Activated CD4-positive, alpha-beta T cell treated with anti-CD3 and anti-CD28 coated beads for 36 hours (primary cell): Measurements from ENCODE around the gene TRAP1. TPM values are rescaled to one million over a fixed set of nuclear protein-coding genes. Genes with fewer than 3 reads are reported as not detected.

Experiments used
- ATAC-seq: fragments of 200-7000 bp; cut with Tn5 transposase; one replicate; pipeline ENCODE4 v1.10.0; 2021; ENCODE audit warnings: mild to moderate bottlenecking, moderate library complexity
- CTCF ChIA-PET: fragments of 350-600 bp; sonication (Branson Sonifier 250); formaldehyde crosslinking; loops from one replicate; lab custom pipeline; 2021; ENCODE audit warnings: antibody characterized with exemption; lab: Charles Lee
- POLR2A ChIA-PET: fragments of 350-600 bp; sonication (Branson Sonifier 250); formaldehyde crosslinking; loops from one replicate; lab custom pipeline; 2021; ENCODE audit warnings: antibody characterized with exemption, inconsistent platforms; lab: Charles Lee
- DNase-seq: peaks from one replicate; pipeline ENCODE4 v3.0.0-alpha.2; 2020
- H3K27ac Mint-ChIP-seq: one replicate; pipeline ENCODE4 v1.8.0; 2021; ENCODE audit warnings: mixed read lengths
- H3K27me3 Mint-ChIP-seq: one replicate; pipeline ENCODE4 v1.8.0; 2021; ENCODE audit warnings: mixed read lengths
- H3K36me3 Mint-ChIP-seq: one replicate; pipeline ENCODE4 v1.8.0; 2021; ENCODE audit warnings: low read depth, mixed read lengths
- H3K4me1 Mint-ChIP-seq: one replicate; pipeline ENCODE4 v1.8.0; 2021; ENCODE audit warnings: mixed read lengths
- H3K4me3 Mint-ChIP-seq: one replicate; pipeline ENCODE4 v1.8.0; 2021; ENCODE audit warnings: mild to moderate bottlenecking, moderate library complexity, mixed read lengths
- H3K9me3 Mint-ChIP-seq: one replicate; pipeline ENCODE4 v1.8.0; 2021; ENCODE audit warnings: low read depth, mixed read lengths
- intact Hi-C, 2 experiments: fragments of 100-400 bp; cut with DNase I in 1 of 2; cut with micrococcal nuclease in 1 of 2; formaldehyde crosslinking; loops; one replicate each; pipeline versions ENCODE4 v1.14.2 to v1.15.1; 2022 to 2024; cut with DNase I, micrococcal nuclease
- total RNA-seq, 2 experiments: library from RNA; stranded (reverse); gene quantifications; one replicate each; pipeline ENCODE4 v1.2.3, GENCODE V29; 2021

TRAP1 gene
- total RNA-seq, 2 experiments from 2014 or later, result 306 to 360 TPM

- Mint-ChIP-seq H3K27ac (no peak overlapping the region), H3K27me3 (no peaks in the 10 kb centered on the region), H3K9me3 (no peaks in the 10 kb centered on the region), H3K4me3 (no peak overlapping the region), H3K36me3 (peaks cover 44% of the 10 kb centered on the region), H3K4me1 (peaks cover 7% of the 10 kb centered on the region)
- intact Hi-C loops, result loop anchor here (1.0 to 2.0 kb wide), 3 partner anchors 189 to 565 kb away; partner anchors contain the start of gene CREBBP (in 1 of the 2)
- DNase-seq (no peak), ATAC-seq (no peak)
- ChIA-PET POLR2A (interaction anchor here (0.7 kb wide), 1 partner anchor 185 kb away, joined by 4 read pairs; no protein-coding TSS in a partner anchor), CTCF (interaction anchor here (0.6 to 1.6 kb wide), 6 partner anchors 9 to 355 kb away, joined by 3 to 9 read pairs (median 4); no protein-coding TSS in a partner anchor)
These were observed 27.6 kb downstream of the TRAP1 start for GRCh38 chr16:3689731-3690130.

- Mint-ChIP-seq H3K4me1 (peaks cover 7% of the 10 kb centered on the region), H3K9me3 (no peaks in the 10 kb centered on the region), H3K27ac (no peak overlapping the region), H3K27me3 (no peaks in the 10 kb centered on the region), H3K4me3 (no peak overlapping the region), H3K36me3 (peaks cover 52% of the 10 kb centered on the region)
- POLR2A ChIA-PET, result no interaction called here
- DNase-seq (no peak), ATAC-seq (no peak)
- CTCF ChIA-PET, result interaction anchor here (0.6 kb wide), 1 partner anchor 196 kb away, joined by 4 read pairs; no protein-coding TSS in a partner anchor
- intact Hi-C loops, result no loop called here
These were observed 29.5 kb downstream of the TRAP1 start for GRCh38 chr16:3687792-3688191.

- ChIA-PET CTCF (no interaction called here), POLR2A (no interaction called here)
- H3K27me3 Mint-ChIP-seq, result no peaks in the 10 kb centered on the region
- no peaks in the 10 kb centered on the region for H3K9me3 Mint-ChIP-seq
- no peak overlapping the region for H3K27ac Mint-ChIP-seq
- peaks cover 7% of the 10 kb centered on the region for H3K4me1 Mint-ChIP-seq
- peaks cover 55% of the 10 kb centered on the region for H3K36me3 Mint-ChIP-seq
- H3K4me3 Mint-ChIP-seq, result no peak overlapping the region
- ATAC-seq (no peak), DNase-seq (no peak)
- intact Hi-C loops, result no loop called here
These were observed 30.3 kb downstream of the TRAP1 start for GRCh38 chr16:3687021-3687420.

- Mint-ChIP-seq H3K4me1 (no peaks in the 10 kb centered on the region), H3K4me3 (no peak overlapping the region), H3K27me3 (no peaks in the 10 kb centered on the region), H3K36me3 (peaks cover 54% of the 10 kb centered on the region), H3K27ac (no peak overlapping the region), H3K9me3 (no peaks in the 10 kb centered on the region)
- intact Hi-C loops, result no loop called here
- ATAC-seq (no peak), DNase-seq (no peak)
- CTCF ChIA-PET, result interaction anchor here (0.7 to 1.5 kb wide), 2 partner anchors 10 to 14 kb away, joined by 3 to 4 read pairs; no protein-coding TSS in a partner anchor
- POLR2A ChIA-PET, result no interaction called here
These were observed 36.1 kb downstream of the TRAP1 start for GRCh38 chr16:3681206-3681605.

GRCh38 chr16:3677994-3678393 lies 39.3 kb downstream of the TRAP1 start:
- no peaks in the 10 kb centered on the region for H3K27me3 Mint-ChIP-seq
- no peak overlapping the region for H3K4me3 Mint-ChIP-seq
- H3K27ac Mint-ChIP-seq, result no peak overlapping the region
- H3K4me1 Mint-ChIP-seq, result no peaks in the 10 kb centered on the region
- peaks cover 58% of the 10 kb centered on the region for H3K36me3 Mint-ChIP-seq
- POLR2A ChIA-PET, result no interaction called here
- DNase-seq (no peak), ATAC-seq (no peak)
- intact Hi-C loops, result no loop called here
- no peaks in the 10 kb centered on the region for H3K9me3 Mint-ChIP-seq
- CTCF ChIA-PET, result interaction anchor here (0.6 to 1.5 kb wide), 4 partner anchors 11 to 611 kb away, joined by 3 read pairs; no protein-coding TSS in a partner anchor

- Mint-ChIP-seq H3K4me1 (no peaks in the 10 kb centered on the region), H3K4me3 (no peak overlapping the region), H3K9me3 (no peaks in the 10 kb centered on the region), H3K27ac (no peak overlapping the region), H3K27me3 (no peaks in the 10 kb centered on the region), H3K36me3 (peaks cover 54% of the 10 kb centered on the region)
- DNase-seq (no peak), ATAC-seq (no peak)
- POLR2A ChIA-PET, result interaction anchor here (0.5 kb wide), 1 partner anchor 172 kb away, joined by 4 read pairs; no protein-coding TSS in a partner anchor
- CTCF ChIA-PET, result interaction anchor here (0.6 kb wide), 1 partner anchor 1281 kb away, joined by 3 read pairs; no protein-coding TSS in a partner anchor
- intact Hi-C loops, result no loop called here
These were observed 41.7 kb downstream of the TRAP1 start for GRCh38 chr16:3675601-3676130.

- Mint-ChIP-seq H3K4me3 (no peak overlapping the region), H3K36me3 (peaks cover 51% of the 10 kb centered on the region), H3K27me3 (no peaks in the 10 kb centered on the region), H3K9me3 (no peaks in the 10 kb centered on the region), H3K27ac (no peak overlapping the region), H3K4me1 (no peaks in the 10 kb centered on the region)
- ATAC-seq (no peak), DNase-seq (no peak)
- POLR2A ChIA-PET, result interaction anchor here (0.5 kb wide), 1 partner anchor 171 kb away, joined by 4 read pairs; no protein-coding TSS in a partner anchor
- CTCF ChIA-PET, result interaction anchor here (0.6 kb wide), 2 partner anchors 261 to 1282 kb away, joined by 3 to 4 read pairs; no protein-coding TSS in a partner anchor
- intact Hi-C loops, result no loop called here
These were observed 42.6 kb downstream of the TRAP1 start for GRCh38 chr16:3674513-3675295.

- intact Hi-C loops, result no loop called here
- Mint-ChIP-seq H3K27ac (no peak overlapping the region), H3K27me3 (no peaks in the 10 kb centered on the region), H3K4me3 (no peak overlapping the region), H3K36me3 (peaks cover 53% of the 10 kb centered on the region), H3K4me1 (no peaks in the 10 kb centered on the region), H3K9me3 (no peaks in the 10 kb centered on the region)
- ATAC-seq (no peak), DNase-seq (no peak)
- ChIA-PET POLR2A (no interaction called here), CTCF (interaction anchor here (0.6 kb wide), 1 partner anchor 260 kb away, joined by 4 read pairs; no protein-coding TSS in a partner anchor)
These were observed 43.5 kb downstream of the TRAP1 start for GRCh38 chr16:3673676-3674377.

- Mint-ChIP-seq H3K4me1 (no peaks in the 10 kb centered on the region), H3K9me3 (no peaks in the 10 kb centered on the region), H3K27ac (no peak overlapping the region), H3K4me3 (no peak overlapping the region), H3K36me3 (peaks cover 51% of the 10 kb centered on the region), H3K27me3 (no peaks in the 10 kb centered on the region)
- ChIA-PET POLR2A (no interaction called here), CTCF (no interaction called here)
- DNase-seq (no peak), ATAC-seq (no peak)
- intact Hi-C loops, result no loop called here
These were observed 44.1 kb downstream of the TRAP1 start for GRCh38 chr16:3673201-3673600.

GRCh38 chr16:3672571-3673041 lies 44.7 kb downstream of the TRAP1 start:
- H3K4me3 Mint-ChIP-seq, result no peak overlapping the region
- H3K4me1 Mint-ChIP-seq, result no peaks in the 10 kb centered on the region
- CTCF ChIA-PET, result no interaction called here
- no peaks in the 10 kb centered on the region for H3K27me3 Mint-ChIP-seq
- H3K27ac Mint-ChIP-seq, result no peak overlapping the region
- ATAC-seq, result no peak
- peaks cover 46% of the 10 kb centered on the region for H3K36me3 Mint-ChIP-seq
- no peak for DNase-seq
- intact Hi-C loops, result no loop called here
- H3K9me3 Mint-ChIP-seq, result no peaks in the 10 kb centered on the region
- POLR2A ChIA-PET, result no interaction called here

GRCh38 chr16:3671424-3671823 lies 45.9 kb downstream of the TRAP1 start:
- Mint-ChIP-seq H3K9me3 (no peaks in the 10 kb centered on the region), H3K4me1 (peaks cover 3% of the 10 kb centered on the region), H3K27me3 (no peaks in the 10 kb centered on the region), H3K27ac (no peak overlapping the region), H3K4me3 (no peak overlapping the region), H3K36me3 (peaks cover 46% of the 10 kb centered on the region)
- POLR2A ChIA-PET, result no interaction called here
- intact Hi-C loops, result no loop called here
- ATAC-seq (no peak), DNase-seq (no peak)
- CTCF ChIA-PET, result interaction anchor here (0.6 to 0.7 kb wide), 2 partner anchors 17 to 19 kb away, joined by 3 read pairs; partner anchors contain the start of gene DNASE1
